HCT116 (cell line): ENCODE results near the gene ARID5A. TPM values are rescaled to one million over a fixed set of nuclear protein-coding genes. Genes with fewer than 3 reads are reported as not detected.

Experiments
- ATAC-seq: fragments of 200-7000 bp; cut with Tn5 transposase; 2 replicates; pipeline ENCODE4 v1.9.1; 2020; ENCODE audit warnings: mild to moderate bottlenecking, moderate library complexity
- BruUV-seq: library from RNA; stranded (reverse); fragments of 400-500 nt; replicated peaks from 2 replicates; lab custom pipeline; 2021; lab: Mats Ljungman, UMichigan
- CTCF ChIA-PET: fragments of 300-600 bp; sonication (Branson Sonifier 250); formaldehyde crosslinking; loops from one replicate; lab custom pipeline; 2021; ENCODE audit warnings: antibody characterized with exemption; lab: Charles Lee
- POLR2A ChIA-PET: fragments of 300-600, 350-600 bp; sonication (Branson Sonifier 250); formaldehyde crosslinking; loops from one replicate; lab custom pipeline; 2021; ENCODE audit warnings: antibody characterized with exemption; lab: Charles Lee
- RAD21 ChIA-PET, 2 experiments: fragments of 300-600 bp; sonication (Branson Sonifier 250); formaldehyde crosslinking; loops; one replicate each; lab custom pipeline; 2023; ENCODE audit warnings: low total read pairs in 2 of 2; ENCODE audit not compliant: uncharacterized antibody in 2 of 2, unreplicated experiment in 2 of 2, low non-redundant PET in 1 of 2; lab: Charles Lee
- DNase-seq: peaks from one replicate; pipeline ENCODE4 v3.0.0-alpha.2; 2010; ENCODE audit warnings: low read depth, low spot score
- H2AFZ ChIP-seq: fragments of 200-600 bp; shearing (Covaris generic), sonication (generic); 2 replicates; pipeline ENCODE4 v1.6.1; 2017; ENCODE audit warnings: low read depth, mixed run types, mixed read lengths, antibody characterized with exemption, low read length; ENCODE audit not compliant: poor library complexity, severe bottlenecking
- H3K27ac ChIP-seq: 2 replicates; pipeline ENCODE4 v1.5.1; 2012; ENCODE audit warnings: low read depth, low read length
- H3K27me3 ChIP-seq: fragments of 200-600 bp; sonication (generic); 2 replicates; pipeline ENCODE4 v1.6.1; 2016; ENCODE audit warnings: mixed run types, low read length, mixed read lengths; ENCODE audit not compliant: insufficient read depth
- H3K36me3 ChIP-seq, 2 experiments: fragments of 200-500 bp in 1 of 2; fragments of 200-600 bp in 1 of 2; sonication (Bioruptor generic) in 1 of 2; sonication (generic) in 1 of 2; 2 replicates each; pipeline versions ENCODE4 v1.5.1 to v1.6.1; 2014 to 2016; ENCODE audit warnings: low read length in 2 of 2, inconsistent platforms in 1 of 2, mixed read lengths in 1 of 2, mixed run types in 1 of 2; ENCODE audit not compliant: insufficient read depth in 2 of 2, control insufficient read depth in 1 of 2
- H3K4me1 ChIP-seq, 2 experiments: fragments of 200-600 bp in 1 of 2; sonication (generic) in 1 of 2; 2 replicates each; pipeline versions ENCODE4 v1.5.1 to v1.6.1; 2012 to 2017; ENCODE audit warnings: low read length in 2 of 2, inconsistent platforms in 1 of 2, mild to moderate bottlenecking in 1 of 2, mixed read lengths in 1 of 2, mixed run types in 1 of 2, moderate library complexity in 1 of 2; ENCODE audit not compliant: insufficient read depth in 2 of 2, control insufficient read depth in 1 of 2
- H3K4me2 ChIP-seq: fragments of 200-600 bp; sonication (generic); 2 replicates; pipeline ENCODE4 v1.6.1; 2017; ENCODE audit warnings: mixed run types, low read length, mixed read lengths
- H3K4me3 ChIP-seq, 2 experiments: fragments of 200-600 bp in 1 of 2; sonication (generic) in 1 of 2; replicated peaks in 1 of 2; 2 replicates each; pipeline ENCODE4 v1.5.1; 2011 to 2016; ENCODE audit warnings: low read length in 2 of 2, control low read depth in 1 of 2, low read depth in 1 of 2, mild to moderate bottlenecking in 1 of 2, mixed read lengths in 1 of 2, mixed run types in 1 of 2
- H3K79me2 ChIP-seq: fragments of 200-600 bp; sonication (generic); 2 replicates; pipeline ENCODE4 v1.6.1; 2017; ENCODE audit warnings: mild to moderate bottlenecking, mixed run types, low read length, moderate library complexity, mixed read lengths; ENCODE audit not compliant: insufficient read depth
- H3K9ac ChIP-seq: fragments of 200-600 bp; sonication (generic); 2 replicates; pipeline ENCODE4 v1.6.1; 2016; ENCODE audit warnings: low read length, mixed read lengths
- H3K9me2 ChIP-seq: fragments of 200-600 bp; sonication (generic), shearing (Covaris generic); 2 replicates; pipeline ENCODE4 v1.6.1; 2017; ENCODE audit warnings: mixed run types, mild to moderate bottlenecking, moderate library complexity; ENCODE audit not compliant: insufficient read depth
- H3K9me3 ChIP-seq, 2 experiments: fragments of 200-500 bp in 1 of 2; fragments of 200-600 bp in 1 of 2; sonication (Bioruptor generic) in 1 of 2; sonication (generic) in 1 of 2; 2 replicates each; pipeline ENCODE4 v1.6.1; 2014 to 2017; ENCODE audit warnings: low read length in 2 of 2, mixed read lengths in 2 of 2, inconsistent platforms in 1 of 2, low read depth in 1 of 2, mild to moderate bottlenecking in 1 of 2, mixed run types in 1 of 2, moderate library complexity in 1 of 2; ENCODE audit not compliant: control insufficient read depth in 1 of 2, insufficient read depth in 1 of 2
- H4K20me1 ChIP-seq: fragments of 200-600 bp; sonication (generic), shearing (Covaris generic); 2 replicates; pipeline ENCODE4 v1.6.1; 2017; ENCODE audit warnings: mixed run types, mild to moderate bottlenecking, moderate library complexity; ENCODE audit not compliant: insufficient read depth
- CEBPB ChIP-seq: IDR thresholded peaks from 2 replicates; pipeline ENCODE4 v1.6.1; 2012; ENCODE audit warnings: low read depth
- EGR1 ChIP-seq: IDR thresholded peaks from 2 replicates; pipeline ENCODE4 v1.6.1; 2012; ENCODE audit warnings: low read depth
- ELF1 ChIP-seq: IDR thresholded peaks from 2 replicates; pipeline ENCODE4 v1.6.1; 2012; ENCODE audit warnings: low read depth, borderline replicate concordance
- EZH2 ChIP-seq: fragments of 200-600 bp; sonication (generic); IDR thresholded peaks from 2 replicates; pipeline ENCODE4 v1.6.1; 2017; ENCODE audit warnings: antibody characterized with exemption, mixed run types
- EZH2phosphoT487 ChIP-seq: fragments of 200-600 bp; IDR thresholded peaks from 2 replicates; pipeline ENCODE4 v1.6.1; 2018; ENCODE audit warnings: antibody characterized with exemption, borderline replicate concordance
- JUND ChIP-seq: IDR thresholded peaks from 2 replicates; pipeline ENCODE4 v1.6.1; 2012
- MAX ChIP-seq: IDR thresholded peaks from 2 replicates; pipeline ENCODE4 v1.6.1; 2012
- POLR2A ChIP-seq: IDR thresholded peaks from 2 replicates; pipeline ENCODE4 v1.7.0; 2011; ENCODE audit warnings: borderline replicate concordance; ENCODE audit not compliant: insufficient read depth, insufficient read length; ENCODE audit errors: extremely low read depth
- POLR2AphosphoS5 ChIP-seq: IDR thresholded peaks from 2 replicates; pipeline ENCODE4 v1.6.1; 2011; ENCODE audit warnings: mild to moderate bottlenecking, low read depth, low read length, moderate library complexity
- SIN3A ChIP-seq: IDR thresholded peaks from 2 replicates; pipeline ENCODE4 v1.6.1; 2012; ENCODE audit warnings: low read depth
- SP1 ChIP-seq: IDR thresholded peaks from 2 replicates; pipeline ENCODE4 v1.6.1; 2012; ENCODE audit warnings: low read depth
- SRF ChIP-seq: IDR thresholded peaks from 2 replicates; pipeline ENCODE4 v1.6.1; 2012; ENCODE audit warnings: low read depth
- TCF7L2 ChIP-seq: IDR thresholded peaks from 2 replicates; pipeline ENCODE4 v1.7.0; 2011; ENCODE audit warnings: borderline replicate concordance, inconsistent platforms; ENCODE audit not compliant: insufficient read depth, insufficient read length; ENCODE audit errors: extremely low read depth
- ZFX ChIP-seq: fragments of 450-650 bp; IDR thresholded peaks from 2 replicates; pipeline ENCODE4 v1.6.1; 2017
- ZNF274 ChIP-seq: fragments of 200-500 bp; sonication (Bioruptor generic); IDR thresholded peaks from 2 replicates; pipeline ENCODE4 v1.6.1; 2014; ENCODE audit warnings: mild to moderate bottlenecking, low read depth, low read length, inconsistent platforms
- intact Hi-C: fragments of 100-400 bp; cut with micrococcal nuclease; formaldehyde crosslinking; loops from 2 replicates; pipeline ENCODE4 v1.10.0; 2022
- total RNA-seq: library from RNA; stranded (reverse); gene quantifications from one replicate; pipeline ENCODE4 v1.2.1, GENCODE V29; 2021; ENCODE audit not compliant: unreplicated experiment
- TF ChIP-seq, protein P1 (sequence below): IDR thresholded peaks from 2 replicates; pipeline ENCODE4 v1.6.1; 2012
- TF ChIP-seq, protein P2 (sequence below): IDR thresholded peaks from 2 replicates; pipeline ENCODE4 v1.6.1; 2012; ENCODE audit warnings: low read depth
- TF ChIP-seq, protein P3 (sequence below), 3 experiments: fragments of 200-600 bp in 1 of 3; sonication (generic) in 1 of 3; IDR thresholded peaks in 2 of 3; conservative IDR thresholded peaks in 1 of 3; 2 replicates each; pipeline ENCODE4 v1.5.1; 2012 to 2017; ENCODE audit warnings: low read depth in 2 of 3, low read length in 2 of 3, antibody characterized with exemption in 1 of 3, borderline replicate concordance in 1 of 3, control low read depth in 1 of 3, mild to moderate bottlenecking in 1 of 3, mixed read lengths in 1 of 3, mixed run types in 1 of 3, moderate library complexity in 1 of 3; ENCODE audit not compliant: insufficient read depth in 1 of 3

Gene ARID5A
- total RNA-seq, 1 experiment from 2014 or later = 8.2 TPM

DNA sequence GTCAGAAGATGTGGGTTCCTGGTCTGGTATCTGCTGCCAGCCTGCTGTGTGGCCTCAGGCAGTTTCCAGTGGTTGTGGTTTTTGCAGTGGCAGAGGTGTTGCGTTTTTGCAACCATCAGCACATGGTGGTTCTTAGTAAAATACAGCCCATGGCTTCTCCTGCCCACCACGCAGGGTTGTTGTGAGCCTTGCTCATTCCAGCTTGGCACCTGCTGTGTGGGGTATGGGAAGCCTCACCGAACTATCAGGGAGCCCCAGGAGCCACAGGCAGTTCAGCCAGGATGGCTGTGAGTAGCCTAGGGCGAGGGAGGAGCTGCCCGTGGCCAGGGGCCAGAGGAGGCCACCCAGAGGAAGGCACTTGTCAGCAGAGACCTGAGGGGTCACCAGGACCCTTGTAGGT, 9.8 kb downstream of the ARID5A start:
- intact Hi-C loops = no loop called here
- H3K4me2 ChIP-seq = no peak overlapping the region
- no peaks in the 10 kb centered on the region for H3K36me3 ChIP-seq
- H3K9ac ChIP-seq = no peak overlapping the region
- no peaks in the 10 kb centered on the region for H3K79me2 ChIP-seq
- DNase-seq (no peak), ATAC-seq (no peak)
- H3K9me2 ChIP-seq = no peaks in the 10 kb centered on the region
- CTCF ChIA-PET = no interaction called here
- POLR2A ChIA-PET = no interaction called here
- no peaks in the 10 kb centered on the region for H4K20me1 ChIP-seq
- H3K9me3 ChIP-seq = no peaks in the 10 kb centered on the region
- no peak overlapping the region for H2AFZ ChIP-seq
- no peak for TF ChIP-seq EZH2
- TF ChIP-seq EGR1 = no peak
- TF ChIP-seq, protein P1, sequence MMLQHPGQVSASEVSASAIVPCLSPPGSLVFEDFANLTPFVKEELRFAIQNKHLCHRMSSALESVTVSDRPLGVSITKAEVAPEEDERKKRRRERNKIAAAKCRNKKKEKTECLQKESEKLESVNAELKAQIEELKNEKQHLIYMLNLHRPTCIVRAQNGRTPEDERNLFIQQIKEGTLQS = no peak
- TF ChIP-seq, protein P2, sequence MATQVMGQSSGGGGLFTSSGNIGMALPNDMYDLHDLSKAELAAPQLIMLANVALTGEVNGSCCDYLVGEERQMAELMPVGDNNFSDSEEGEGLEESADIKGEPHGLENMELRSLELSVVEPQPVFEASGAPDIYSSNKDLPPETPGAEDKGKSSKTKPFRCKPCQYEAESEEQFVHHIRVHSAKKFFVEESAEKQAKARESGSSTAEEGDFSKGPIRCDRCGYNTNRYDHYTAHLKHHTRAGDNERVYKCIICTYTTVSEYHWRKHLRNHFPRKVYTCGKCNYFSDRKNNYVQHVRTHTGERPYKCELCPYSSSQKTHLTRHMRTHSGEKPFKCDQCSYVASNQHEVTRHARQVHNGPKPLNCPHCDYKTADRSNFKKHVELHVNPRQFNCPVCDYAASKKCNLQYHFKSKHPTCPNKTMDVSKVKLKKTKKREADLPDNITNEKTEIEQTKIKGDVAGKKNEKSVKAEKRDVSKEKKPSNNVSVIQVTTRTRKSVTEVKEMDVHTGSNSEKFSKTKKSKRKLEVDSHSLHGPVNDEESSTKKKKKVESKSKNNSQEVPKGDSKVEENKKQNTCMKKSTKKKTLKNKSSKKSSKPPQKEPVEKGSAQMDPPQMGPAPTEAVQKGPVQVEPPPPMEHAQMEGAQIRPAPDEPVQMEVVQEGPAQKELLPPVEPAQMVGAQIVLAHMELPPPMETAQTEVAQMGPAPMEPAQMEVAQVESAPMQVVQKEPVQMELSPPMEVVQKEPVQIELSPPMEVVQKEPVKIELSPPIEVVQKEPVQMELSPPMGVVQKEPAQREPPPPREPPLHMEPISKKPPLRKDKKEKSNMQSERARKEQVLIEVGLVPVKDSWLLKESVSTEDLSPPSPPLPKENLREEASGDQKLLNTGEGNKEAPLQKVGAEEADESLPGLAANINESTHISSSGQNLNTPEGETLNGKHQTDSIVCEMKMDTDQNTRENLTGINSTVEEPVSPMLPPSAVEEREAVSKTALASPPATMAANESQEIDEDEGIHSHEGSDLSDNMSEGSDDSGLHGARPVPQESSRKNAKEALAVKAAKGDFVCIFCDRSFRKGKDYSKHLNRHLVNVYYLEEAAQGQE = no peak
- TF ChIP-seq ZFX = no peak
- TF ChIP-seq, protein P3, sequence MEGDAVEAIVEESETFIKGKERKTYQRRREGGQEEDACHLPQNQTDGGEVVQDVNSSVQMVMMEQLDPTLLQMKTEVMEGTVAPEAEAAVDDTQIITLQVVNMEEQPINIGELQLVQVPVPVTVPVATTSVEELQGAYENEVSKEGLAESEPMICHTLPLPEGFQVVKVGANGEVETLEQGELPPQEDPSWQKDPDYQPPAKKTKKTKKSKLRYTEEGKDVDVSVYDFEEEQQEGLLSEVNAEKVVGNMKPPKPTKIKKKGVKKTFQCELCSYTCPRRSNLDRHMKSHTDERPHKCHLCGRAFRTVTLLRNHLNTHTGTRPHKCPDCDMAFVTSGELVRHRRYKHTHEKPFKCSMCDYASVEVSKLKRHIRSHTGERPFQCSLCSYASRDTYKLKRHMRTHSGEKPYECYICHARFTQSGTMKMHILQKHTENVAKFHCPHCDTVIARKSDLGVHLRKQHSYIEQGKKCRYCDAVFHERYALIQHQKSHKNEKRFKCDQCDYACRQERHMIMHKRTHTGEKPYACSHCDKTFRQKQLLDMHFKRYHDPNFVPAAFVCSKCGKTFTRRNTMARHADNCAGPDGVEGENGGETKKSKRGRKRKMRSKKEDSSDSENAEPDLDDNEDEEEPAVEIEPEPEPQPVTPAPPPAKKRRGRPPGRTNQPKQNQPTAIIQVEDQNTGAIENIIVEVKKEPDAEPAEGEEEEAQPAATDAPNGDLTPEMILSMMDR (IDR thresholded peaks at IDR 0.05 in 2 of 3, conservative IDR thresholded peaks at IDR 0.05 in 1 of 3; ENCODE audit: borderline replicate concordance in 1 of 3, insufficient read depth in 1 of 3, low read depth in 2 of 3, low read length in 2 of 3) = no peak
- no peak for TF ChIP-seq SP1
- TF ChIP-seq ZNF274 = no peak
- TF ChIP-seq JUND = no peak
- no peak for TF ChIP-seq ELF1
- TF ChIP-seq MAX = no peak
- no peak for TF ChIP-seq SRF
- TF ChIP-seq CEBPB = no peak
- no peak for TF ChIP-seq TCF7L2
- TF ChIP-seq POLR2A = no peak
- no peak for TF ChIP-seq POLR2AphosphoS5
- TF ChIP-seq SIN3A = no peak
- TF ChIP-seq EZH2phosphoT487 = no peak
- RAD21 ChIA-PET = no interaction called here
- H3K27ac ChIP-seq = no peak overlapping the region
- no TSS peak for BruUV-seq
- no peaks in the 10 kb centered on the region for H3K27me3 ChIP-seq
- no peak overlapping the region for H3K4me3 ChIP-seq
- H3K4me1 ChIP-seq = peaks cover 9 to 26% of the 10 kb centered on the region in 2 experiments; a peak in 3 of 4 replicates
